PFSK-1 (cell line): ENCODE results near the gene PLIN5.

Experiments
- FOXP2 ChIP-seq: optimal IDR thresholded peaks from 2 replicates; pipeline ENCODE3; 2011; ENCODE audit warnings: borderline replicate concordance, control low read depth, inconsistent platforms; ENCODE audit not compliant: insufficient read depth; ENCODE audit errors: extremely low read length, extremely low read depth
- REST ChIP-seq, 2 experiments: IDR thresholded peaks; 2 replicates each; pipeline versions ENCODE4 v1.6.1 to v1.8.0; 2011 to 2012; ENCODE audit warnings: low read depth in 2 of 2, low read length in 2 of 2, control low read depth in 1 of 2, inconsistent platforms in 1 of 2, mild to moderate bottlenecking in 1 of 2, moderate library complexity in 1 of 2; ENCODE audit not compliant: insufficient read depth in 1 of 2
- TAF1 ChIP-seq: IDR thresholded peaks from 2 replicates; pipeline ENCODE4 v1.6.1; 2012; ENCODE audit warnings: low read length, control low read depth, borderline replicate concordance; ENCODE audit not compliant: insufficient read depth

GRCh38 chr19:4498694-4499093 lies 36.3 kb downstream of the PLIN5 start:
- TF ChIP-seq FOXP2 (no peak), TAF1 (no peak), REST (IDR thresholded peaks at IDR 0.05; ENCODE audit: insufficient read depth in 1 of 2, low read depth in 2 of 2, low read length in 2 of 2) (no peak)
